ENCODE measurements around the gene DENND1B.

GRCh38 chr1:197674286-197674685 is 101.0 kb downstream of the DENND1B start:
- TF ChIP-seq CTCF (IDR thresholded peaks at IDR 0.05) (no peak), POLR2A (IDR thresholded peaks at IDR 0.05) (no peak)
